ENCODE data around the gene HMCN2.

Gene HMCN2

GRCh38 chr9:130309689-130310455 is 44.3 kb downstream of the HMCN2 start:
- no peak for DNase-seq

- no peak for DNase-seq
Measured at GRCh38 chr9:130310456-130310855, 44.9 kb downstream of the HMCN2 start.

- DNase-seq: no peak
Measured at GRCh38 chr9:130311003-130311402, 45.4 kb downstream of the HMCN2 start.

GRCh38 chr9:130311408-130312140 is 46.0 kb downstream of the HMCN2 start:
- no peak for DNase-seq

GRCh38 chr9:130313103-130313858 is 47.7 kb downstream of the HMCN2 start:
- no peak for DNase-seq

- no peak for DNase-seq
Measured at GRCh38 chr9:130315446-130316226, 50.1 kb downstream of the HMCN2 start.

- DNase-seq: no peak
Measured at GRCh38 chr9:130316430-130316829, 50.9 kb downstream of the HMCN2 start.

GRCh38 chr9:130319300-130319699 is 53.7 kb downstream of the HMCN2 start:
- no peak for DNase-seq

GRCh38 chr9:130319944-130320712 is 54.6 kb downstream of the HMCN2 start:
- no peak for DNase-seq

- DNase-seq: no peak
Measured at GRCh38 chr9:130320723-130321481, 55.3 kb downstream of the HMCN2 start.

GRCh38 chr9:130321539-130321938 is 56.0 kb downstream of the HMCN2 start:
- DNase-seq: no peak

GRCh38 chr9:130323051-130323745 is 57.6 kb downstream of the HMCN2 start:
- no peak for DNase-seq

- no peak for DNase-seq
Measured at GRCh38 chr9:130325921-130326320, 60.4 kb downstream of the HMCN2 start.

- no peak for DNase-seq
Measured at GRCh38 chr9:130327070-130327780, 61.7 kb downstream of the HMCN2 start.

- DNase-seq: no peak
Measured at GRCh38 chr9:130327781-130328348, 62.3 kb downstream of the HMCN2 start.

GRCh38 chr9:130328349-130328801 is 62.8 kb downstream of the HMCN2 start:
- no peak for DNase-seq

GRCh38 chr9:130329061-130329460 is 63.5 kb downstream of the HMCN2 start:
- DNase-seq: no peak

GRCh38 chr9:130330202-130330862 is 64.8 kb downstream of the HMCN2 start:
- DNase-seq: no peak

- no peak for DNase-seq
Measured at GRCh38 chr9:130331061-130331460, 65.5 kb downstream of the HMCN2 start.
